Trophoblast cell (in vitro differentiated cells and primary cell): Measurements from ENCODE around the gene NR6A1.
A peak's percentile ranks its signal among the peaks of the same experiment; 100 is the strongest.

Experiments
- DNase-seq, 2 donors: peaks; one replicate each; pipeline ENCODE4 v3.0.0-alpha.2; 2016
- H2AFZ ChIP-seq: 2 replicates; pipeline ENCODE4 v1.6.1; 2013; ENCODE audit warnings: low read length, moderate library complexity, mild to moderate bottlenecking; ENCODE audit not compliant: insufficient read depth, poor library complexity
- H2AK5ac ChIP-seq: 2 replicates; pipeline ENCODE4 v1.6.1; 2013; ENCODE audit warnings: mild to moderate bottlenecking, low read length
- H2BK120ac ChIP-seq: 2 replicates; pipeline ENCODE4 v1.6.1; 2013; ENCODE audit warnings: low read length, mild to moderate bottlenecking, moderate library complexity; ENCODE audit not compliant: insufficient read depth, poor library complexity
- H2BK12ac ChIP-seq: 2 replicates; pipeline ENCODE4 v1.6.1; 2013; ENCODE audit warnings: mild to moderate bottlenecking, low read length, moderate library complexity
- H2BK5ac ChIP-seq: 2 replicates; pipeline ENCODE4 v1.6.1; 2013; ENCODE audit warnings: low read length, low read depth, moderate library complexity, mild to moderate bottlenecking; ENCODE audit not compliant: poor library complexity
- H3K14ac ChIP-seq: 2 replicates; pipeline ENCODE4 v1.6.1; 2013; ENCODE audit warnings: mild to moderate bottlenecking, low read length
- H3K18ac ChIP-seq: 2 replicates; pipeline ENCODE4 v1.6.1; 2013; ENCODE audit warnings: mild to moderate bottlenecking, low read length
- H3K23ac ChIP-seq: 2 replicates; pipeline ENCODE4 v1.6.1; 2013; ENCODE audit warnings: low read length
- H3K27ac ChIP-seq: 2 replicates; pipeline ENCODE4 v1.5.1; 2013; ENCODE audit warnings: low read depth, mild to moderate bottlenecking, inconsistent platforms, low read length, moderate library complexity
- H3K27me3 ChIP-seq: 2 replicates; pipeline ENCODE4 v1.6.1; 2013; ENCODE audit warnings: inconsistent platforms, mild to moderate bottlenecking, low read length, moderate library complexity; ENCODE audit not compliant: insufficient read depth
- H3K36me3 ChIP-seq, 2 experiments: 1 replicate in 1 of 2; 2 replicates in 1 of 2; pipeline ENCODE4 v1.6.1; 2013; ENCODE audit warnings: low read length in 2 of 2, mild to moderate bottlenecking in 2 of 2, moderate library complexity in 1 of 2; ENCODE audit not compliant: insufficient read depth in 2 of 2, control insufficient read depth in 1 of 2
- H3K4ac ChIP-seq: 2 replicates; pipeline ENCODE4 v1.6.1; 2013; ENCODE audit warnings: low read depth, mild to moderate bottlenecking, low read length, moderate library complexity
- H3K4me1 ChIP-seq, 2 experiments: 1 replicate in 1 of 2; 2 replicates in 1 of 2; pipeline ENCODE4 v1.6.1; 2013; ENCODE audit warnings: low read length in 2 of 2, mild to moderate bottlenecking in 2 of 2, moderate library complexity in 1 of 2; ENCODE audit not compliant: insufficient read depth in 2 of 2, control insufficient read depth in 1 of 2
- H3K4me2 ChIP-seq: 2 replicates; pipeline ENCODE4 v1.6.1; 2013; ENCODE audit warnings: inconsistent platforms, mild to moderate bottlenecking, low read length, moderate library complexity
- H3K4me3 ChIP-seq: 2 replicates; pipeline ENCODE4 v1.5.1; 2013; ENCODE audit warnings: mild to moderate bottlenecking, low read depth, low read length, inconsistent platforms
- H3K79me1 ChIP-seq: one replicate; pipeline ENCODE4 v1.6.1; 2013; ENCODE audit warnings: low read length
- H3K79me2 ChIP-seq: 2 replicates; pipeline ENCODE4 v1.6.1; 2013; ENCODE audit warnings: low read length, mild to moderate bottlenecking; ENCODE audit not compliant: control insufficient read depth, insufficient read depth, poor library complexity
- H3K9ac ChIP-seq: 2 replicates; pipeline ENCODE4 v1.6.1; 2013; ENCODE audit warnings: mild to moderate bottlenecking, low read length
- H3K9me3 ChIP-seq: 2 replicates; pipeline ENCODE4 v1.6.1; 2013; ENCODE audit warnings: low read depth, mild to moderate bottlenecking, control low read depth, inconsistent platforms, low read length; ENCODE audit not compliant: insufficient read depth
- H4K12ac ChIP-seq: 2 replicates; pipeline ENCODE4 v1.6.1; 2013; ENCODE audit warnings: low read depth, mild to moderate bottlenecking, low read length, moderate library complexity
- H4K8ac ChIP-seq: 2 replicates; pipeline ENCODE4 v1.6.1; 2013; ENCODE audit warnings: low read depth, mild to moderate bottlenecking, low read length, moderate library complexity
- H4K91ac ChIP-seq: one replicate; pipeline ENCODE4 v1.6.1; 2013; ENCODE audit warnings: low read depth, mild to moderate bottlenecking, low read length, moderate library complexity
- WGBS: extraction: QIAGEN DNeasy Blood & Tissue Kit; methylation state at CpG from one replicate; pipeline ENCODE4 v1.1.7; 2013; ENCODE audit warnings: missing lambda C conversion rate; ENCODE audit not compliant: insufficient read length, insufficient coverage; ENCODE audit errors: extremely low coverage; 5-methylcytosine and 5-hydroxymethylcytosine counted together

NR6A1 gene

DNA sequence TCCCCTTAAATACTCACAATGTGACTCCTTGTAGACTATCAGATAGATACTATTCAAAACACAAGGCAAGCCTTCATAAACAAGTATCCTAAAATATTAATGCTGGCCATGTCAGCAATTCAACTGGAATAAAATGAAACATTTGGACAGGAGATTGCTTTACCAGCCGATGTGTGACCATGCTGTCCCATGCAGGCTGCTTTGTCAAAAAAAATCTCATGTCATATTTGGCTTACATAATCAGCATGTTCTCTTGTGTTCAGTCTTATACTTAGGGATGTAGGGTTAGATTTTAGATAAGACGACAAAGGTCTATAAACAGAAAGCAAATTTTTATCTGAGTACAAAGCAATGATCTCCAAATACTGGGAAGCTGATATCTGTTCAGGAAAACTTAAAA is 108.5 kb downstream of the NR6A1 start:
- peaks cover 6% of the 10 kb centered on the region for H3K79me2 ChIP-seq
- H3K4ac ChIP-seq: peak overlapping the region; percentile 70
- no peaks in the 10 kb centered on the region for H3K27me3 ChIP-seq
- H3K79me1 ChIP-seq: peaks cover 10% of the 10 kb centered on the region
- no peak overlapping the region for H2BK12ac ChIP-seq
- H2AFZ ChIP-seq: no peak overlapping the region
- no CpG with 5 or more reads among the region's 2 CpGs for WGBS
- no peak overlapping the region for H3K4me3 ChIP-seq
- no peak overlapping the region for H2AK5ac ChIP-seq
- no peak overlapping the region for H2BK5ac ChIP-seq
- no peak overlapping the region for H3K9ac ChIP-seq
- H3K9me3 ChIP-seq: no peaks in the 10 kb centered on the region
- H4K91ac ChIP-seq: no peak overlapping the region
- no peak overlapping the region for H3K18ac ChIP-seq
- DNase-seq: no peak
- H3K4me1 ChIP-seq: peaks cover under 1 to 2% of the 10 kb centered on the region in 2 experiments
- H4K12ac ChIP-seq: no peak overlapping the region
- H3K14ac ChIP-seq: no peak overlapping the region
- no peak overlapping the region for H3K23ac ChIP-seq
- H3K27ac ChIP-seq: no peak overlapping the region
- no peak overlapping the region for H2BK120ac ChIP-seq
- H4K8ac ChIP-seq: no peak overlapping the region
- H3K4me2 ChIP-seq: no peak overlapping the region
- H3K36me3 ChIP-seq: peaks cover 0 to 4% of the 10 kb centered on the region in 2 experiments

GRCh38 chr9:124661271-124661670 is 109.8 kb downstream of the NR6A1 start:
- Histone ChIP-seq H3K36me3 (peaks cover 0 to 2% of the 10 kb centered on the region in 2 experiments), H3K23ac (no peak overlapping the region), H2BK12ac (no peak overlapping the region), H3K79me2 (peaks cover 4% of the 10 kb centered on the region), H2BK5ac (no peak overlapping the region), H2AK5ac (no peak overlapping the region), H3K4me2 (peak overlapping the region; percentile 13), H3K4ac (peak overlapping the region; percentile 81), H3K4me3 (no peak overlapping the region), H3K9me3 (no peaks in the 10 kb centered on the region), H4K12ac (no peak overlapping the region), H3K18ac (no peak overlapping the region), H3K14ac (no peak overlapping the region), H4K8ac (no peak overlapping the region), H3K79me1 (peaks cover 12% of the 10 kb centered on the region), H3K27ac (peak overlapping the region; percentile 6), H2AFZ (no peak overlapping the region), H2BK120ac (no peak overlapping the region), H3K27me3 (no peaks in the 10 kb centered on the region), H3K4me1 (peaks cover 2 to 4% of the 10 kb centered on the region in 2 experiments), H4K91ac (no peak overlapping the region), H3K9ac (no peak overlapping the region)
- no CpG with 5 or more reads among the region's 4 CpGs for WGBS
- no peak for DNase-seq

DNA sequence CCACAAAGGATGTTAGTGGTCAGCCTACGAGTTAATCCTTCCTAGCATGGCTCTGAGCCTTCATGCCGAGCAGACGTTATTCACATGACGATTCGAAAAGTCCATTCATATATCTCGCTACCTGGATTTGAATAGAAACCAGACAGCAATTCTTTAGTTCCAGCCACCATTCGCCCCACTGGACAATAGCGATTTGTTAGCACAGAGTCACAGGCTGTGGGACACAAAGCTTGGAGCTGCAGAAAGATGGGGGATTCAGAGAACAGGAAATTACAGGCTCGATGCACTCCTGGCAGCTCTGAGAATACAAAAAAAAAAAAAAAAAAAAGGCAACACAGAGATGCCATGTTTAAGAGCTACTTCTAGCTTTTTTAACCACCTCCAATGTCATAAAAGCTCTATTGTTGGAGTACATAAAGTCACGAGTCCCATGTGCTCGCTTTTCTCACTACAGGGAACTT is 110.7 kb downstream of the NR6A1 start:
- peaks cover 12% of the 10 kb centered on the region for H3K79me1 ChIP-seq
- H2AK5ac ChIP-seq: no peak overlapping the region
- peak overlapping the region; percentile 7 for H4K91ac ChIP-seq
- DNase-seq: peak; percentile 51 to 60
- no peak overlapping the region for H4K12ac ChIP-seq
- peak overlapping the region; percentile 25 for H3K14ac ChIP-seq
- H3K9ac ChIP-seq: no peak overlapping the region
- no peak overlapping the region for H3K4ac ChIP-seq
- peaks cover 0 to 1% of the 10 kb centered on the region in 2 experiments for H3K36me3 ChIP-seq
- peak overlapping the region; percentile 73 for H3K27ac ChIP-seq
- H3K9me3 ChIP-seq: no peaks in the 10 kb centered on the region
- peak overlapping the region; percentile 51 for H3K4me2 ChIP-seq
- H3K4me3 ChIP-seq: no peak overlapping the region
- WGBS: no CpG with 5 or more reads among the region's 11 CpGs
- no peak overlapping the region for H2BK12ac ChIP-seq
- H2AFZ ChIP-seq: no peak overlapping the region
- no peaks in the 10 kb centered on the region for H3K27me3 ChIP-seq
- H2BK120ac ChIP-seq: no peak overlapping the region
- peak overlapping the region; percentile 13 for H2BK5ac ChIP-seq
- H3K18ac ChIP-seq: no peak overlapping the region
- peaks cover 3% of the 10 kb centered on the region for H3K79me2 ChIP-seq
- no peak overlapping the region for H4K8ac ChIP-seq
- H3K4me1 ChIP-seq: peaks cover 2 to 4% of the 10 kb centered on the region in 2 experiments
- H3K23ac ChIP-seq: no peak overlapping the region

DNA sequence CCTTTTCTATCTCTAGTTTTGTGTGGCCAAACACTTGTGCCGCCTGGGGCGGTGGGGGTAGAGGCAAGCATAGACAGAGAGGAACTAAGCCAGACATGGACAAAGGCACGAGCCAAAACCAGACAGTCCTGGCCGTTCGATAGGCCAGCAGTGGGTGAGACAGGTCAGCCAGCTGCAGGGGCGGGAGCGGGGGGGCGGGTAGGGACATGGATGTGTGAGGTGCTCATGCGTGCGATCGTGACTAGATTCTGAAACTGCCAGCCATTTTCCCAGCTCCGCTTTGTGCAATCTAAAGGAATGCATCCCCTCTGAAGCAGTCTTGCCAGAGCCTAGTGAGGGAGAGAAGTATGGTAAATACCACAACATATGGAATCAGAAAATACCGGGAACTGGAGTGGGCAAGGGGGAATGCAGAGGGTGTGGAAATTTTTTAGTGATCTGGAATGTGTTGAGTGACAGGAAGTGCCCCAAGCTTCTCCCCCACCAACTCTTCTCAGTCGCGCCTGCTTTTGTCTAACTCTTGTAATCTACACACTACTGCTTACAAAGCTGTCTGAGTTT is 111.9 kb downstream of the NR6A1 start:
- H3K4me1 ChIP-seq: peaks cover 2 to 4% of the 10 kb centered on the region in 2 experiments
- WGBS: no CpG with 5 or more reads among the region's 15 CpGs
- H2AFZ ChIP-seq: no peak overlapping the region
- H4K12ac ChIP-seq: peak overlapping the region; percentile 7
- H3K4ac ChIP-seq: no peak overlapping the region
- no peak overlapping the region for H3K23ac ChIP-seq
- peak overlapping the region; percentile 34 for H2BK5ac ChIP-seq
- H4K8ac ChIP-seq: peak overlapping the region; percentile 36
- H3K36me3 ChIP-seq: no peaks in the 10 kb centered on the region
- no peak overlapping the region for H3K14ac ChIP-seq
- H3K9ac ChIP-seq: peak overlapping the region; percentile 79
- peak overlapping the region; percentile 71 for H4K91ac ChIP-seq
- peak overlapping the region; percentile 74 for H3K4me3 ChIP-seq
- peak overlapping the region; percentile 49 for H3K4me2 ChIP-seq
- peak overlapping the region; percentile 97 for H3K27ac ChIP-seq
- DNase-seq: peak; percentile 97 to 99
- no peaks in the 10 kb centered on the region for H3K9me3 ChIP-seq
- H3K27me3 ChIP-seq: no peaks in the 10 kb centered on the region
- peaks cover 12% of the 10 kb centered on the region for H3K79me1 ChIP-seq
- H3K79me2 ChIP-seq: no peaks in the 10 kb centered on the region
- no peak overlapping the region for H2AK5ac ChIP-seq
- no peak overlapping the region for H2BK120ac ChIP-seq
- no peak overlapping the region for H2BK12ac ChIP-seq
- no peak overlapping the region for H3K18ac ChIP-seq
